Thymus (tissue), 11 donors: ENCODE measurements around the gene HYDIN. TPM values are rescaled to one million over a fixed set of nuclear protein-coding genes. Genes with fewer than 3 reads are reported as not detected.

Source experiments
- DNase-seq, 9 donors: peaks; one replicate each; pipeline ENCODE4 v3.0.0-alpha.2; 2013; ENCODE audit warnings: low spot score in 9 of 9, low read depth in 6 of 9, missing footprints in 1 of 9
- H3K27ac ChIP-seq, 2 donors: one replicate each; pipeline ENCODE4 v1.5.1; 2013; ENCODE audit warnings: control low read depth in 1 of 2, low read depth in 1 of 2, low read length in 1 of 2, mild to moderate bottlenecking in 1 of 2, moderate library complexity in 1 of 2
- H3K27me3 ChIP-seq, 2 donors: one replicate each; pipeline ENCODE4 v1.5.1; 2013; ENCODE audit warnings: low read length in 1 of 2; ENCODE audit not compliant: control insufficient read depth in 2 of 2, insufficient read depth in 1 of 2
- H3K36me3 ChIP-seq, 2 donors: one replicate each; pipeline ENCODE4 v1.5.1; 2013; ENCODE audit warnings: low read length in 1 of 2, mild to moderate bottlenecking in 1 of 2, moderate library complexity in 1 of 2; ENCODE audit not compliant: control insufficient read depth in 2 of 2, insufficient read depth in 2 of 2
- H3K4me1 ChIP-seq, 2 donors: one replicate each; pipeline ENCODE4 v1.5.1; 2013; ENCODE audit warnings: low read length in 2 of 2; ENCODE audit not compliant: control insufficient read depth in 2 of 2, insufficient read depth in 2 of 2
- H3K4me3 ChIP-seq, 2 donors: one replicate each; pipeline ENCODE4 v1.5.1; 2013; ENCODE audit warnings: low read length in 2 of 2, control low read depth in 1 of 2, mild to moderate bottlenecking in 1 of 2
- H3K9me3 ChIP-seq, 2 donors: one replicate each; pipeline ENCODE4 v1.5.1; 2013; ENCODE audit warnings: low read length in 1 of 2, mild to moderate bottlenecking in 1 of 2; ENCODE audit not compliant: control insufficient read depth in 2 of 2, insufficient read depth in 1 of 2
- WGBS: extraction: QIAGEN DNeasy Blood & Tissue Kit; methylation state at CpG from one replicate; pipeline ENCODE4 v1.1.7; 2013; 5-methylcytosine and 5-hydroxymethylcytosine counted together
- polyA plus RNA-seq: library from polyadenylated mRNA; stranded (reverse); fragments of 200-250 nt; gene quantifications from one replicate; pipeline ENCODE4 v1.2.3, GENCODE V29; 2013
- total RNA-seq: library from RNA; stranded (reverse); fragments of 120-200 nt; gene quantifications from one replicate; pipeline ENCODE4 v1.2.4, GENCODE V29; 2013
- donor health status: healthy.

The HYDIN gene
- total and polyA plus RNA-seq, 2 donors = 0.33 to 0.46 TPM

GRCh38 chr16:70800311-70800710 lies 430.2 kb downstream of the HYDIN start:
- Histone ChIP-seq H3K27me3 (peaks cover 0 to 2% of the 10 kb centered on the region in 2 donors), H3K4me1 (peaks cover 3 to 11% of the 10 kb centered on the region in 2 donors), H3K27ac (peak overlapping the region; percentile 60 to 75), H3K9me3 (peaks cover 0 to 2% of the 10 kb centered on the region in 2 donors), H3K4me3 (peak overlapping the region; percentile 81 to 82), H3K36me3 (peaks cover 0 to 2% of the 10 kb centered on the region in 2 donors)
- 14% methylated on average over 7 of the region's 7 CpGs for WGBS
- no peak for DNase-seq

DNA sequence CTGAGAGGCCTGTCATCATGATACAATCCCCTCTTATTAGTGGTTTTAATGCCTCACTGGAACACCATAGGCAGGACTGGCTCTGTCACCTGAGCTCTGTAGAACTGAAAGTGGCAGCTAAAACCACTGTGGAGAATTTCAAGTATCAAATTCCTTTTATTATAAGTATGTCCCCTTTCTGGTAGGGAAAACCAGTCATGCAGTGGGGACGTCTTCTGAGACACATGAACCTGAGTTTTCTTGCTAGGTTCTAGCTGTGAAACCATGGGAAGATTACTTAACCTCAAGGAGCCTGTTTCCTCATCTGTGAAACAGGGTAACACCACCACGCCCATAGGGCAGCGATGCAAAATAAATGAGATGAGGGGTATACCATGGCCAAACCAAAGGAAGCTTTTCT lies 434.2 kb downstream of the HYDIN start:
- no peaks in the 10 kb centered on the region for H3K9me3 ChIP-seq
- no peaks in the 10 kb centered on the region for H3K27me3 ChIP-seq
- no peak for DNase-seq
- peaks cover 0 to 2% of the 10 kb centered on the region in 2 donors for H3K36me3 ChIP-seq
- no peak overlapping the region for H3K27ac ChIP-seq
- H3K4me1 ChIP-seq = peaks cover 3 to 11% of the 10 kb centered on the region in 2 donors
- H3K4me3 ChIP-seq = no peak overlapping the region
- WGBS = 91% methylated on average over 3 of the region's 3 CpGs

DNA sequence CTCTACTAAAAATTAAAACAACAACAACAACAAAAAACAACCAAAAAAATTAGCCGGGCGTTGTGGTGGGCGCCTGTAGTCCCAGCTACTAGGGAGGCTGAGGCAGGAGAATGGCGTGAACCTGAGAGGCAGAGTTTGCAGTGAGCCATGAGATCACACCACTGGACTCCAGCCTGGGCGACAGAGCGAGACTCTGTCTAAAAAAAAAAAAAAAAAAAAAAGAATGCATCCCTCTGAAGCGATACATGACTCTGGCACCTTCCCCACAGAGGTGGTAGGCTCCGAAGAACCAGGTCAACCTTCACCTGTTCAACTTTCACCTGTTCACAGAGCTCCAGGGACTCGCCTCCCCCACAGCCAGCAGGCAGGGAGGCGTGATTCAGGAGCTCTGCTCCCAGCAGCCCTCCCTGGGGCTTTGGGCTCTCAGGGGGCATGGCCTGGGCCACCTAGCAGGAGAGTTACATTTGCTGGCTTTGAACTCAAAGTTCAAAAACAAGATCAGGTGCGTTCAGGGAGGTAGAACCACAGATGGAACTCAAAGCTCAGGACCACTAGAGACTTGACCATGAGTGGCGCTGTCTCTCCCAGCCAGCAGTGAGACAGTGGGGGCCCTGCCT lies 435.1 kb downstream of the HYDIN start:
- WGBS = 92% methylated on average over 12 of the region's 12 CpGs
- no peaks in the 10 kb centered on the region for H3K27me3 ChIP-seq
- H3K36me3 ChIP-seq = peaks cover 0 to 2% of the 10 kb centered on the region in 2 donors
- H3K27ac ChIP-seq = no peak overlapping the region
- no peak for DNase-seq
- no peaks in the 10 kb centered on the region for H3K9me3 ChIP-seq
- H3K4me1 ChIP-seq = peaks cover 2 to 11% of the 10 kb centered on the region in 2 donors
- no peak overlapping the region for H3K4me3 ChIP-seq

DNA sequence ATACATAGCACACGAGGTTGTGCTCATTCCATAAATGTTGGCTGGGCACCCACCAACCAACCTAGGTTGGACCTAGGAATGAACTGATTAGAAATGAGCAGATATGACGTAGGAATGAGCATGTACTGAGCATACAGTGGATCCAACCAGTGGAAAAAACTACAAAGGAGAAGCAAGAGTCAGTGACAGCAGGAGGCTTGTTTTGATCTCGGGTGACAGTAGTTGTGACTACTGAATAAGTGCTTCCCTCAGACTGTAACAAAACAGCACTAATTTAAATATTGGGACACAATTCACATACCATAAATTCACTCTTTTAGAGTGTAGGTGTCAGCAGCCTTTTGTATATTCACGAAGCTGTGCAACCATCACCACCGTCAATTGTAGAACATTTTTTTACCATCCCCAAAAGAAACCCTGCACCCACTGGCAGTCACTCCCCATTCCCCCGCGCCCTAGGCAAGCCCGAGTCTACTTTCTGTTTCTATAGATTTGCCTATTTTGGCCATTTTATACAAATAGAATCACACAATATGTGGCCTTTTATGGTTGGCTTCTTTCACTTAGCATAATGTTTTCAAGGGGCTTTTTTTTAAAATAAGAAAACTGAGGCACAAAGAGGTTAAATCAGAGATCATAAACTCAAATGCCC lies 436.5 kb downstream of the HYDIN start:
- no peak for DNase-seq
- 92% methylated on average over 8 of the region's 8 CpGs for WGBS
- H3K9me3 ChIP-seq = no peaks in the 10 kb centered on the region
- H3K27ac ChIP-seq = peak overlapping the region in 1 of 2 donors; percentile 4
- no peak overlapping the region for H3K4me3 ChIP-seq
- H3K27me3 ChIP-seq = no peaks in the 10 kb centered on the region
- peaks cover 0 to 7% of the 10 kb centered on the region in 2 donors for H3K4me1 ChIP-seq
- peaks cover 0 to 2% of the 10 kb centered on the region in 2 donors for H3K36me3 ChIP-seq

- H3K27ac ChIP-seq = no peak overlapping the region
- 96% methylated on average over 8 of the region's 8 CpGs for WGBS
- H3K36me3 ChIP-seq = peaks cover 7 to 22% of the 10 kb centered on the region in 2 donors
- H3K27me3 ChIP-seq = no peaks in the 10 kb centered on the region
- H3K9me3 ChIP-seq = no peaks in the 10 kb centered on the region
- no peak overlapping the region for H3K4me3 ChIP-seq
- DNase-seq = no peak
- H3K4me1 ChIP-seq = peaks cover 0 to 5% of the 10 kb centered on the region in 2 donors
Observed at GRCh38 chr16:70790815-70791214, 439.7 kb downstream of the HYDIN start.

DNA sequence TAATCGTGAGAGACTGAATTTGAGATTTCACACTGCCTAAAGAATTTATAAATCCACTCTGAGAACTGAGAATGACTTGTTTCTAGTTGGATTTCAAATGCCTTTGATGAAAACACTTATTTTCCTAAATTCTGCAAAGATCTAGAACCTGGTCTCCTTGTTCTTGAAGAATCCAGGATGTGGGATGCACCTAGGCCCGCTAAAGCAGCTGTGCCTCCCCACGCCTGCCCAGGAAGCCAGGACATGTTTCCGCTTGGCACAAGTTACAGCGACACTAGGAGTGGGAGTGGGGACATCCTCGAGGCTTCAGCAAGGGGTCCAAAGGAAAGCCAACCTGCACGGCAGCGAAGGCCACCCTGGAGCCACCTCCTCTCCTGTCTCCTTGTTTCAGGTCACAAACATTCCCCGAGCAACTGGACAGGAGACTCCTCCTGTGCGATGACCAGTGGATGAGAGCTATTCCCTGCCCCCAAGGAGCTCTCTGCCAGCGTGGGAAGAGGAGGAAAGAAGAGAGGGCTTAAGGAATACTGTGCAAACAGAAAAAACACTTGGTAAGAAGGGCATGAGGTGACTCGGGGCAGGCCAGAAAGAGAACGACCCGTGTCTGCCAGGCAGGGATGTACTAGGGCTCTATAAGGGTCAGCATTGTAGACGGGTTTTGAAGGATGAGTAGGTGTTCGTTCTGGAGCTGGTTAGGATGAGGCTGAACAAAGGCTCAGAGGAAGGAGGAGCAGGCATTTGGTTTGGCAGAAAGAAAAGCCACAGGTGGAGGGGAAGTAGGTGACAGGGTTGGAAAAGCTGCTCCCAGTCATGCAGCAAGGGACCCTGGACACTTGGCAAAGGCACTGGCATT lies 440.7 kb downstream of the HYDIN start:
- Histone ChIP-seq H3K36me3 (peaks cover 15 to 31% of the 10 kb centered on the region in 2 donors), H3K27me3 (no peaks in the 10 kb centered on the region)
- WGBS = 97% methylated on average over 16 of the region's 16 CpGs

DNA sequence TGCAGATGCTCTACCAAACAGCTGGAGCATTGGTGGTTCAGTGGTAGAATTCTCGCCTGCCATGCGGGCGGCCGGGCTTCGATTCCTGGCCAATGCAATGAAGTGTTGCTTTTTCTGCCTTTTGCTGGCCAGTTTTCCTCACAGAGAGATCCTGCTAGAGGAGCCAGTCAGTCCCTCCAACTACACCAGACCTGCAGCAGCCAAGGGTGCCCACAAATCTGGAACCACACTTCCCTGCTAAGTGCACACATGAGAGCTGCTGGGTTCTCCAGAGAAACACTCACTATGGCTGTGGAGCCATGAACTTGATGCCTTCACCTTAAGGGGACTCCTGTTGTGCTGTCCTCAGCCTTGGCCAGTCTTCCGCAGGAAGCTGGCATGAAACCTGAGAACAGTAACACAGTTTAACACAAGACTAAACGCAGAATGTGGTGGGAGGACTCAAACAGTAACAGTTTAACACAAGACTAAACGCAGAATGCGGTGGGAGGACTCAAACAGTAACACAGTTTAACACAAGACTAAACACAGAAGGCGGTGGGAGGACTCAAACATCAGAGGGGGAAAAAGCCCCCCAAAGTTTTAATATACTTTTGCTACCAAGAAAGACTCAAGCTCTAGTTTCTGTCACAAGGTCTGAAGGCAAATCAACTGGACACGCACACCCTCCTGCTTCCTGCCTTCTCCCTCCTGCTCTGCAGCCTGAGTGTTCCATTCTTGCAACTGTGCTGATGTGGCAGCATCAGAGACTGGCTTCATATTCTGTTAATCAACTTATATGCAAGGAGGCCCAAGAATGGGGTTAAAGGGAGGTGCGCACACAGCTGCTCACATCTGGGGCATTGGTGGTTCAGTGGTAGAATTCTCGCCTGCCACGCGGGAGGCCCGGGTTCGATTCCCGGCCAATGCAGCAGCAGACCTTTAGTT lies 441.6 kb downstream of the HYDIN start:
- Histone ChIP-seq H3K27me3 (no peaks in the 10 kb centered on the region), H3K4me1 (peaks cover 0 to 2% of the 10 kb centered on the region in 2 donors), H3K27ac (no peak overlapping the region), H3K4me3 (no peak overlapping the region), H3K9me3 (no peaks in the 10 kb centered on the region), H3K36me3 (peaks cover 24 to 39% of the 10 kb centered on the region in 2 donors)
- 96% methylated on average over 18 of the region's 18 CpGs for WGBS
- DNase-seq = no peak

More for the DNA sequence above, 440.7 kb downstream of the HYDIN start:
- H3K27ac ChIP-seq = no peak overlapping the region
- DNase-seq = no peak
- peaks cover 0 to 2% of the 10 kb centered on the region in 2 donors for H3K4me1 ChIP-seq
- H3K4me3 ChIP-seq = no peak overlapping the region
- no peaks in the 10 kb centered on the region for H3K9me3 ChIP-seq

GRCh38 chr16:70786020-70786755 lies 444.3 kb downstream of the HYDIN start:
- Histone ChIP-seq H3K27ac (no peak overlapping the region), H3K27me3 (no peaks in the 10 kb centered on the region), H3K9me3 (peaks cover 2 to 3% of the 10 kb centered on the region in 2 donors), H3K36me3 (peaks cover 51 to 66% of the 10 kb centered on the region in 2 donors), H3K4me3 (no peak overlapping the region), H3K4me1 (peaks cover 0 to 2% of the 10 kb centered on the region in 2 donors)
- no peak for DNase-seq
- WGBS = 98% methylated on average over 19 of the region's 19 CpGs
